Gastroesophageal sphincter (tissue), 4 donors: ENCODE measurements around the gene FAM163B. TPM values are rescaled to one million over a fixed set of nuclear protein-coding genes. Genes with fewer than 3 reads are reported as not detected.

Source experiments
- ATAC-seq: fragments of 150-250 bp; one replicate; pipeline ENCODE4 v1.9.1; 2016; ENCODE audit warnings: mild to moderate bottlenecking, moderate library complexity
- H3K27ac ChIP-seq, 4 donors: fragments of 200-600 bp; sonication (generic) in 3 of 4; 1 replicate in 3 of 4; 2 replicates in 1 of 4; pipeline ENCODE4 v1.5.1; 2016 to 2019
- H3K27me3 ChIP-seq: fragments of 200-600 bp; sonication (generic); one replicate; pipeline ENCODE4 v1.5.1; 2019
- H3K36me3 ChIP-seq, 2 donors: fragments of 200-600 bp; sonication (generic); one replicate each; pipeline ENCODE4 v1.5.1; 2019; ENCODE audit warnings: control low read depth in 1 of 2
- H3K4me1 ChIP-seq, 3 donors: fragments of 200-600 bp; sonication (generic); 1 replicate in 2 of 3; 2 replicates in 1 of 3; pipeline ENCODE4 v1.5.1; 2016 to 2019; ENCODE audit warnings: control low read depth in 2 of 3
- H3K4me3 ChIP-seq, 2 donors: fragments of 200-600 bp; sonication (generic); one replicate each; pipeline ENCODE4 v1.5.1; 2019; ENCODE audit warnings: mild to moderate bottlenecking in 1 of 2, moderate library complexity in 1 of 2
- H3K9me3 ChIP-seq, 3 donors: fragments of 200-600 bp; sonication (generic); one replicate each; pipeline ENCODE4 v1.5.1; 2017 to 2019; ENCODE audit warnings: control low read depth in 2 of 3
- EP300 ChIP-seq: sonication (generic); formaldehyde crosslinking; IDR thresholded peaks from one replicate; pipeline ENCODE4 v1.6.1; 2017; ENCODE audit warnings: antibody characterized with exemption, mild to moderate bottlenecking
- POLR2A ChIP-seq, 2 donors: fragments of 450-650 bp; IDR thresholded peaks; one replicate each; pipeline ENCODE4 v1.6.1; 2017; ENCODE audit warnings: antibody characterized with exemption in 2 of 2, mild to moderate bottlenecking in 2 of 2, moderate library complexity in 1 of 2
- POLR2AphosphoS5 ChIP-seq: sonication (generic); formaldehyde crosslinking; IDR thresholded peaks from one replicate; pipeline ENCODE4 v1.6.1; 2017; ENCODE audit warnings: antibody characterized with exemption
- WGBS, 2 donors: methylation state at CpG; one replicate each; pipeline ENCODE4 v1.1.5; 2018; ENCODE audit warnings: low coverage in 1 of 2; 5-methylcytosine and 5-hydroxymethylcytosine counted together
- total RNA-seq, 4 donors: library from RNA; depleted of rRNA; stranded (reverse); fragments of >200 nt; gene quantifications; one replicate each; pipeline ENCODE4 v1.1.0, GENCODE V29; 2016
- TF ChIP-seq, protein P1 (sequence below), 4 experiments: fragments of 200-600 bp in 2 of 4; fragments of 450-650 bp in 2 of 4; sonication (generic) in 1 of 4; IDR thresholded peaks; one replicate each; pipeline ENCODE4 v1.5.1; 2017 to 2019; ENCODE audit warnings: antibody characterized with exemption in 4 of 4, mild to moderate bottlenecking in 2 of 4, moderate library complexity in 2 of 4

The FAM163B gene
- total RNA-seq, 4 donors from 2014 or later, result not detected

DNA sequence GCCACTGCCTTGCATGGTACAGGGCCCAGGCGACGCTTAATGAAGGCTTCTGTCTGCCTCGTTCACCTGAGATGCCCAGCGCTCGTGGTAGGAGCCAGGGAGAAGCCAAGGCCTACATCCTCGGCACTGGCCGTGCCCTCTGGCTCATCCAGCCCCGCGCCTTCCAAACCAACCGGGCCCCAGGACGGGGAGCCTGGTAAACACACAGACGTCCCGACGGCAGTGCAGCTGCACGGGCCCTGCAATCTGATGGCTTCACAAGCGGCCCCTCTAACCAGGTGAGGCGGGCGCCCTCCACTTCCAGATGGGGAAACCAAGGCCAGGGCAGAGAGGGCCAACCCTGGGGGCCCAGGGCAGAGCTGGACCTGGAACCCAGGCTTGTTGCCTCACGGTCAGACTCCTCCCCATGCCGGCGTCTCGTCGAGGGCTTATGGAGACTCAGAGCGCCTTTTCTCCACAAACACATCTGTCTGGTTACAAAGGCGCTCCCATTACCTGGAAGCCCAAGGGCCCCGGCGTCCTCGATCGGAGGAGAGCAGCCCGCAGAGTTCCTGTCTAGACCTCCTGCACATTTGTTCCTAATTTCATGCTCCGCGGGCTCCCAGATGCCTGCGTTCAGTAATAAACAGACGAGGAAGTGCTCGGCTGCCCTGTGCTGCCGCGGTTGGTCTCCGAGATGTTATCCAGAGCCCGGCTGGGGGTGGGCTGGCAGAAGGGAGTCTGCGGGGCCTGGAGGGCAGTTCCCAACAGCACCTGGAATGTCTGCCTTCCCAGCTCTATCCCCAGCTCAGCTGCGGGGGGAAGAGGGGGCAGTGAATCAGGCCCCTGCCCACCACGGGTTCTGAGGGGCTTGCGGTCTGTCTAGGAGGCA is 23.5 kb downstream of the FAM163B start:
- no peak for ATAC-seq
- no peak overlapping the region for H3K4me3 ChIP-seq
- H3K36me3 ChIP-seq, result no peaks in the 10 kb centered on the region
- H3K4me1 ChIP-seq, result peaks cover 0 to 22% (median 0%) of the 10 kb centered on the region in 3 donors
- H3K27ac ChIP-seq, result no peak overlapping the region
- peaks cover 73% of the 10 kb centered on the region for H3K27me3 ChIP-seq
- TF ChIP-seq EP300 (no peak), POLR2A (IDR thresholded peaks at IDR 0.05) (no peak), POLR2AphosphoS5 (no peak)
- TF ChIP-seq, protein P1, sequence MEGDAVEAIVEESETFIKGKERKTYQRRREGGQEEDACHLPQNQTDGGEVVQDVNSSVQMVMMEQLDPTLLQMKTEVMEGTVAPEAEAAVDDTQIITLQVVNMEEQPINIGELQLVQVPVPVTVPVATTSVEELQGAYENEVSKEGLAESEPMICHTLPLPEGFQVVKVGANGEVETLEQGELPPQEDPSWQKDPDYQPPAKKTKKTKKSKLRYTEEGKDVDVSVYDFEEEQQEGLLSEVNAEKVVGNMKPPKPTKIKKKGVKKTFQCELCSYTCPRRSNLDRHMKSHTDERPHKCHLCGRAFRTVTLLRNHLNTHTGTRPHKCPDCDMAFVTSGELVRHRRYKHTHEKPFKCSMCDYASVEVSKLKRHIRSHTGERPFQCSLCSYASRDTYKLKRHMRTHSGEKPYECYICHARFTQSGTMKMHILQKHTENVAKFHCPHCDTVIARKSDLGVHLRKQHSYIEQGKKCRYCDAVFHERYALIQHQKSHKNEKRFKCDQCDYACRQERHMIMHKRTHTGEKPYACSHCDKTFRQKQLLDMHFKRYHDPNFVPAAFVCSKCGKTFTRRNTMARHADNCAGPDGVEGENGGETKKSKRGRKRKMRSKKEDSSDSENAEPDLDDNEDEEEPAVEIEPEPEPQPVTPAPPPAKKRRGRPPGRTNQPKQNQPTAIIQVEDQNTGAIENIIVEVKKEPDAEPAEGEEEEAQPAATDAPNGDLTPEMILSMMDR (IDR thresholded peaks at IDR 0.05), result no peak
- WGBS, 2 donors, result 0% methylated on average over 1 of the region's 43 CpGs; no CpG with 5 or more reads in 1 of the 2 donors
- H3K9me3 ChIP-seq, result no peaks in the 10 kb centered on the region

DNA sequence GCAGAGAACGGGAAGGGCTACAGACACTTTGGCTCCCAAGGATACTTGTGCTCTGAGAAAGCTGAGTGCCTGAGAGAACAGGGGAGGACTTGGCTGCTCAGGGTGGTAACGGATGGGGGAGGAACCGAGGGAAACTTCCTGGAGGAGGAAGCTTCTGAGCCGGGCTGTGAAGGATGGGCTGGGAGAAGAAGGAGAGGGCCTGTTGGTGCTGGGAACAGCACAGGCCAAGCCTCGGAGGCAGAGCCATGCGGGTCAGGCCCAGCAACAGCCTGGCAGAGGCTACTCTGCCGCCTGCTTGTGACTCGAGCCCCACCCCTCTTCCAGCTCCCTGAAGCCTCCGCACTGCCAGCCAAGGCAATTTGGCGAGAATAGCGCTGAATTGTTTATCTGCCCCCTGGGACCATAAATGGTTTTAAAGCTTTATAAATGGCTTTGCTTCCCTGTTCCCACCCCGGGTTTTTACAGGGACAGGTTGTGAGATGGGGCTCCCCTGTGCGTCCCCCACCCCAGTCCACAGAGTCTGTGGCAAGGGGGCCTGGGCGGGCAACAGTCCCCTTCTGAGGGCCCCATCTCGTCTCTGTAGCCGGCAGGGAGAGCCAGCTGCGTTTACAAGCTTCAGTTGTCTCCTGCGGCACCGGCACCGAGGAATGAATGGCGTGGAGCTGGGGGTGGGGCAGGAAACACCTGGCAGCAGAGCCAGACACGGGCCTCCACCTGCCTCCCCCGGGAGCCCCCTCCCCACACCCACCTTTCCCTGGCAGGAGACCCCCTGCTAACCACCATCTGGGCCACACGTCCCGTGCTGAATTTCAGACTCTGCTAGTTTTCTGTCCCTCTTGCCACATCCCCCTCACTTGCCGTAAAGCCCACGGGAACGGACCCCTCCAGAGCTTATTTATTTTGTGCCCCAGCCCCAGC is 24.4 kb downstream of the FAM163B start:
- H3K27ac ChIP-seq, result no peak overlapping the region
- H3K4me3 ChIP-seq, result no peak overlapping the region
- peaks cover 0 to 22% (median 0%) of the 10 kb centered on the region in 3 donors for H3K4me1 ChIP-seq
- H3K9me3 ChIP-seq, result no peaks in the 10 kb centered on the region
- no peak for ATAC-seq
- H3K36me3 ChIP-seq, result no peaks in the 10 kb centered on the region
- H3K27me3 ChIP-seq, result peaks cover 65% of the 10 kb centered on the region
- WGBS, 2 donors, result 8 to 18% methylated on average over 10 to 17 of the region's 28 CpGs
- TF ChIP-seq POLR2A (IDR thresholded peaks at IDR 0.05), result no peak
- no peak for TF ChIP-seq EP300
- TF ChIP-seq POLR2AphosphoS5, result no peak
- TF ChIP-seq, protein P1 (IDR thresholded peaks at IDR 0.05), result no peak

DNA sequence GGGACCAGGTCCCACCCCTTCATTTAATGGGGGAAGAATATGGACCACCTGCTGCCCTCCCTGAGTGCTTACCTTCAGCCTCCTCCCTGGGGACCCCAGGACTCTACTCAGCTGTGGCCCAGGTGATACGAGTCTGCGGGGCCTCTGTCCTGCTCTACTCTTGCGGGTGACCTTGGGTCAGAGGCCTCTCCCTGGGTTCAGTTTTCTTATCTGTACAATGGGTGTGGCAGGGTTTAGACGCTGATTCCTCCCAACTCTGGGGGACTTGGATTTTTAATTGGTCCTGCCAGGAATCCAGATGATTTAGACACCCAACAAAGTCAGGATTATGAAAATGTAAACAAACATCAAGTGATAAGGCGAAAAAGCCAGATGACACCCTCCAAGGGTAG is 25.0 kb downstream of the FAM163B start:
- Histone ChIP-seq H3K27ac (no peak overlapping the region), H3K36me3 (no peaks in the 10 kb centered on the region), H3K9me3 (no peaks in the 10 kb centered on the region), H3K4me1 (peaks cover 0 to 22% (median 0%) of the 10 kb centered on the region in 3 donors), H3K4me3 (no peak overlapping the region), H3K27me3 (peaks cover 62% of the 10 kb centered on the region)
- WGBS, 2 donors, result 44 to 80% methylated on average over 1 to 4 of the region's 5 CpGs
- TF ChIP-seq POLR2A (IDR thresholded peaks at IDR 0.05), result no peak
- TF ChIP-seq, protein P1 (IDR thresholded peaks at IDR 0.05), result no peak
- no peak for TF ChIP-seq POLR2AphosphoS5
- no peak for TF ChIP-seq EP300
- ATAC-seq, result no peak

DNA sequence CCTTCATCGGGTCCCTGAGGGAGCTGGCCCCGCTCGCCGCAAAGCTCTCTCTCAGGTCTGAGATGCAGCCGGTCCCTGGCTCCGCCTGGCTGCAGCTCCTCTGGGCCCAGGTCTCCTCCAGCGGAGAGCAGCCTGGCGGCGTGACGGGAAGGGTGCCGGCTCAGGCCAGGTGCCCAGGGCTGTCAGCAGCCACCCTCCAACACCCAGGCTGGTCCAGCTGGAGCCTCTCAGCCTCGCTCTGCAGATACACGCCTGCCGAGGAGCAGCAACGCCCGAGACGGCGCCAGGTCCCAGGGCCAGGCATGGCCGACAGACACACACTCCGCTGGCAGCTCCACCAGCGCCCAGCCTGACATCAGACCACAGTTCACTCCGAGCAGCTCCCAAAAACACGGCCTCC is 25.6 kb downstream of the FAM163B start:
- no peaks in the 10 kb centered on the region for H3K9me3 ChIP-seq
- TF ChIP-seq POLR2A (IDR thresholded peaks at IDR 0.05), result no peak
- no peak for TF ChIP-seq POLR2AphosphoS5
- TF ChIP-seq EP300, result no peak
- TF ChIP-seq, protein P1 (IDR thresholded peaks at IDR 0.05), result no peak
- no peaks in the 10 kb centered on the region for H3K36me3 ChIP-seq
- no peak overlapping the region for H3K4me3 ChIP-seq
- H3K27me3 ChIP-seq, result peaks cover 62% of the 10 kb centered on the region
- no CpG with 5 or more reads among the region's 23 CpGs for WGBS, 2 donors
- no peak overlapping the region for H3K27ac ChIP-seq
- no peak for ATAC-seq
- H3K4me1 ChIP-seq, result peaks cover 0 to 22% (median 0%) of the 10 kb centered on the region in 3 donors
